Measurements from ENCODE around the gene THUMPD3. TPM values are rescaled to one million over a fixed set of nuclear protein-coding genes. Genes with fewer than 3 reads are reported as not detected.

Gene THUMPD3
- total RNA-seq, 1 experiment from 2014 or later, result 58.4 TPM

- H3K79me2 ChIP-seq (ENCODE audit: insufficient read depth, low read length), result peaks cover 16% of the 10 kb centered on the region; the same call in 1 of the 2 replicates
- no peak overlapping the region for H2AFZ ChIP-seq (ENCODE audit: low read length)
- H3K14ac ChIP-seq (ENCODE audit: insufficient read depth, low read length), result no peak overlapping the region
Measured at GRCh38 chr3:9388562-9389272, 25.9 kb downstream of the THUMPD3 start.

More at GRCh38 chr3:9388562-9389272, 25.9 kb downstream of the THUMPD3 start:
- no peak overlapping the region for H3K4ac ChIP-seq (ENCODE audit: low read depth, low read length)
- no peak overlapping the region for H2BK12ac ChIP-seq (ENCODE audit: insufficient read length, low read depth, low read length)
- Mint-ChIP-seq H3K27me3 (ENCODE audit: low read depth) (no peaks in the 10 kb centered on the region), H3K27ac (peak overlapping the region in 1 of 3 experiments; percentile 27; a peak in 2 of 7 replicates), H3K4me3 (no peak overlapping the region), H3K36me3 (ENCODE audit: insufficient read depth in 1 of 3, low read depth in 3 of 3) (peaks cover 34 to 90% (median 88%) of the 10 kb centered on the region in 3 experiments), H3K9me3 (no peaks in the 10 kb centered on the region), H3K4me1 (peaks cover 3 to 4% of the 10 kb centered on the region in 2 experiments; a peak in 3 of 4 replicates)
- no peak overlapping the region for H3K4me2 ChIP-seq (ENCODE audit: insufficient read depth, insufficient read length, low read length)
- H3K27ac ChIP-seq (ENCODE audit: insufficient read length, low read depth, low read length), result no peak overlapping the region
- H4K91ac ChIP-seq (ENCODE audit: insufficient read length, low read depth, low read length), result no peak overlapping the region
- no peak overlapping the region for H3K56ac ChIP-seq (ENCODE audit: insufficient read length, low read depth, low read length)
- H3K9ac ChIP-seq (ENCODE audit: extremely low read depth, insufficient read length, low read length), result no peak overlapping the region
- no peak overlapping the region for H3K23ac ChIP-seq (ENCODE audit: insufficient read length, low read depth, low read length)
- no peak overlapping the region for H2BK5ac ChIP-seq (ENCODE audit: insufficient read length, low read length)
- DNase-seq, result no peak
- no peaks in the 10 kb centered on the region for H4K20me1 ChIP-seq (ENCODE audit: control insufficient read depth, insufficient read depth, insufficient read length)
- H2BK20ac ChIP-seq (ENCODE audit: low read depth, low read length, poor library complexity, severe bottlenecking), result no peak overlapping the region
- H3K23me2 ChIP-seq (ENCODE audit: insufficient read length, low read depth, low read length, poor library complexity, severe bottlenecking), result no peaks in the 10 kb centered on the region
- H2BK120ac ChIP-seq (ENCODE audit: low read depth, low read length, poor library complexity, severe bottlenecking), result no peak overlapping the region
- H4K8ac ChIP-seq (replicated peaks; ENCODE audit: insufficient read length, low read depth, low read length), result no peak overlapping the region
- no peaks in the 10 kb centered on the region for H3K27me3 ChIP-seq (ENCODE audit: insufficient read depth, low read length)
- TF ChIP-seq, protein P1, sequence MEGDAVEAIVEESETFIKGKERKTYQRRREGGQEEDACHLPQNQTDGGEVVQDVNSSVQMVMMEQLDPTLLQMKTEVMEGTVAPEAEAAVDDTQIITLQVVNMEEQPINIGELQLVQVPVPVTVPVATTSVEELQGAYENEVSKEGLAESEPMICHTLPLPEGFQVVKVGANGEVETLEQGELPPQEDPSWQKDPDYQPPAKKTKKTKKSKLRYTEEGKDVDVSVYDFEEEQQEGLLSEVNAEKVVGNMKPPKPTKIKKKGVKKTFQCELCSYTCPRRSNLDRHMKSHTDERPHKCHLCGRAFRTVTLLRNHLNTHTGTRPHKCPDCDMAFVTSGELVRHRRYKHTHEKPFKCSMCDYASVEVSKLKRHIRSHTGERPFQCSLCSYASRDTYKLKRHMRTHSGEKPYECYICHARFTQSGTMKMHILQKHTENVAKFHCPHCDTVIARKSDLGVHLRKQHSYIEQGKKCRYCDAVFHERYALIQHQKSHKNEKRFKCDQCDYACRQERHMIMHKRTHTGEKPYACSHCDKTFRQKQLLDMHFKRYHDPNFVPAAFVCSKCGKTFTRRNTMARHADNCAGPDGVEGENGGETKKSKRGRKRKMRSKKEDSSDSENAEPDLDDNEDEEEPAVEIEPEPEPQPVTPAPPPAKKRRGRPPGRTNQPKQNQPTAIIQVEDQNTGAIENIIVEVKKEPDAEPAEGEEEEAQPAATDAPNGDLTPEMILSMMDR (conservative IDR thresholded peaks at IDR 0.05), result no peak
- H3K9me3 ChIP-seq (ENCODE audit: control insufficient read depth, low read depth, low read length), result no peaks in the 10 kb centered on the region
- no peaks in the 10 kb centered on the region for H3K4me1 ChIP-seq (ENCODE audit: insufficient read depth, low read length)
- no peak overlapping the region for H4K5ac ChIP-seq (ENCODE audit: insufficient read length, low read depth, low read length)
- no peak overlapping the region for H2BK15ac ChIP-seq (ENCODE audit: low read depth, low read length)
- H3K18ac ChIP-seq (ENCODE audit: insufficient read length, low read depth, low read length), result no peak overlapping the region
- no peak overlapping the region for H2AK5ac ChIP-seq (ENCODE audit: insufficient read length, low read length)
- H3K79me1 ChIP-seq (ENCODE audit: insufficient read depth, low read depth, low read length, poor library complexity, severe bottlenecking), result no peaks in the 10 kb centered on the region
- no CpG with 5 or more reads among the region's 5 CpGs for WGBS (ENCODE audit: extremely low coverage, insufficient read length, low lambda C conversion rate)
- H3T11ph ChIP-seq (ENCODE audit: low read length), result no peak overlapping the region
